CD14-positive monocyte (primary cell): ENCODE results near the gene CCDC167. TPM values are rescaled to one million over a fixed set of nuclear protein-coding genes. Genes with fewer than 3 reads are reported as not detected.

Experiments used
- DNase-seq, 3 donors: peaks; one replicate each; pipeline ENCODE4 v3.0.0-alpha.2; 2011 to 2022
- H2AFZ ChIP-seq: 2 replicates; pipeline ENCODE4 v1.6.0; 2012; ENCODE audit warnings: mild to moderate bottlenecking, low read depth, low read length, inconsistent platforms; ENCODE audit not compliant: insufficient read depth, poor library complexity, severe bottlenecking
- H3K27ac ChIP-seq, 2 donors: 1 replicate in 1 of 2; 2 replicates in 1 of 2; pipeline ENCODE4 v1.5.1; 2012 to 2013; ENCODE audit warnings: low read length in 2 of 2, control low read depth in 1 of 2, inconsistent platforms in 1 of 2, low read depth in 1 of 2, mild to moderate bottlenecking in 1 of 2
- H3K27me3 ChIP-seq, 2 donors: one replicate each; pipeline versions ENCODE4 v1.6.0 to v1.6.1; 2011 to 2013; ENCODE audit warnings: low read length in 2 of 2; ENCODE audit not compliant: control insufficient read depth in 2 of 2, insufficient read depth in 2 of 2
- H3K36me3 ChIP-seq, 2 donors: replicated peaks in 1 of 2; 1 replicate in 1 of 2; 2 replicates in 1 of 2; pipeline versions ENCODE4 v1.5.1 to v1.6.1; 2012 to 2013; ENCODE audit warnings: low read length in 2 of 2, control low read depth in 1 of 2, inconsistent platforms in 1 of 2, mild to moderate bottlenecking in 1 of 2; ENCODE audit not compliant: insufficient read depth in 2 of 2, control insufficient read depth in 1 of 2
- H3K4me1 ChIP-seq, 2 donors: 1 replicate in 1 of 2; 2 replicates in 1 of 2; pipeline versions ENCODE4 v1.5.1 to v1.6.1; 2012 to 2013; ENCODE audit warnings: low read length in 2 of 2, control low read depth in 1 of 2, inconsistent platforms in 1 of 2, mild to moderate bottlenecking in 1 of 2, moderate library complexity in 1 of 2; ENCODE audit not compliant: insufficient read depth in 2 of 2, control insufficient read depth in 1 of 2
- H3K4me2 ChIP-seq: replicated peaks from 2 replicates; pipeline ENCODE3; 2012; ENCODE audit warnings: low read length, moderate library complexity, mild to moderate bottlenecking; ENCODE audit not compliant: poor library complexity, severe bottlenecking; ENCODE audit errors: extremely low read depth
- H3K4me3 ChIP-seq, 3 experiments: fragments of 200-600 bp in 1 of 3; sonication (generic) in 1 of 3; replicated peaks in 1 of 3; 1 replicate in 2 of 3; 2 replicates in 1 of 3; pipeline ENCODE4 v1.5.1; 2011 to 2013; ENCODE audit warnings: low read length in 3 of 3, mild to moderate bottlenecking in 3 of 3, control low read depth in 2 of 3, low read depth in 2 of 3, inconsistent platforms in 1 of 3, moderate library complexity in 1 of 3
- H3K79me2 ChIP-seq: 2 replicates; pipeline ENCODE4 v1.6.0; 2012; ENCODE audit warnings: mild to moderate bottlenecking, control low read depth, inconsistent platforms, low read length, moderate library complexity; ENCODE audit not compliant: insufficient read depth
- H3K9ac ChIP-seq: 2 replicates; pipeline ENCODE4 v1.6.0; 2017; ENCODE audit warnings: low read length, mild to moderate bottlenecking; ENCODE audit not compliant: insufficient read depth, poor library complexity, severe bottlenecking
- H3K9me3 ChIP-seq, 2 donors: replicated peaks in 1 of 2; 1 replicate in 1 of 2; 2 replicates in 1 of 2; pipeline versions ENCODE4 v1.5.1 to v1.6.1; 2012 to 2013; ENCODE audit warnings: low read length in 2 of 2, control low read depth in 1 of 2; ENCODE audit not compliant: control insufficient read depth in 1 of 2, insufficient read depth in 1 of 2
- H4K20me1 ChIP-seq: 2 replicates; pipeline ENCODE4 v1.6.0; 2012; ENCODE audit warnings: mild to moderate bottlenecking, low read length, control low read depth, moderate library complexity; ENCODE audit not compliant: insufficient read depth
- H3K27ac Mint-ChIP-seq, 7 donors: one replicate each; pipeline ENCODE4 v1.8.0; 2020; ENCODE audit warnings: mild to moderate bottlenecking in 7 of 7, mixed read lengths in 7 of 7, moderate library complexity in 6 of 7, inconsistent platforms in 2 of 7
- H3K27me3 Mint-ChIP-seq, 3 donors: one replicate each; pipeline ENCODE4 v1.8.0; 2021 to 2022; ENCODE audit warnings: low read depth in 3 of 3, mild to moderate bottlenecking in 3 of 3, mixed read lengths in 3 of 3, moderate library complexity in 3 of 3, inconsistent platforms in 1 of 3
- H3K36me3 Mint-ChIP-seq, 2 donors: one replicate each; pipeline ENCODE4 v1.8.0; 2020; ENCODE audit warnings: mixed read lengths in 2 of 2, inconsistent platforms in 1 of 2, mild to moderate bottlenecking in 1 of 2
- H3K4me1 Mint-ChIP-seq: one replicate; pipeline ENCODE4 v1.8.0; 2020; ENCODE audit warnings: mild to moderate bottlenecking, mixed read lengths
- H3K4me3 Mint-ChIP-seq, 2 donors: one replicate each; pipeline ENCODE4 v1.8.0; 2020; ENCODE audit warnings: mild to moderate bottlenecking in 2 of 2, mixed read lengths in 2 of 2, moderate library complexity in 1 of 2
- H3K9me3 Mint-ChIP-seq, 7 donors: one replicate each; pipeline ENCODE4 v1.8.0; 2020 to 2022; ENCODE audit warnings: mixed read lengths in 7 of 7, mild to moderate bottlenecking in 6 of 7, moderate library complexity in 6 of 7, inconsistent platforms in 2 of 7
- CTCF ChIP-seq: fragments of 200-600 bp; IDR thresholded peaks from one replicate; pipeline ENCODE4 v1.8.0; 2022; ENCODE audit warnings: antibody characterized with exemption, mild to moderate bottlenecking
- WGBS: methylation state at CpG from one replicate; pipeline ENCODE4 v1.1.5; 2013; ENCODE audit warnings: missing lambda C conversion rate; ENCODE audit not compliant: insufficient coverage; 5-methylcytosine and 5-hydroxymethylcytosine counted together
- intact Hi-C, 2 donors: fragments of 100-400 bp; cut with micrococcal nuclease; formaldehyde crosslinking; loops; one replicate each; pipeline versions ENCODE4 v1.15.0 to v1.15.1; 2023
- polyA plus RNA-seq, 3 donors: library from polyadenylated mRNA; depleted of rRNA in 1 of 3; unstranded in 2 of 3; stranded (reverse) in 1 of 3; fragments of 300-500 nt in 2 of 3; fragments of >200 nt in 1 of 3; fragmentation: Illumina TruSeq in 2 of 3; gene quantifications; 1 replicate in 2 of 3; 2 replicates in 1 of 3; pipeline ENCODE4 v1.2.3, GENCODE V29; 2012 to 2021

Gene CCDC167
- polyA plus RNA-seq, 3 donors, result 12.5 to 22.9 (median 20.7) TPM

- peaks cover 28 to 60% (median 29%) of the 10 kb centered on the region in 3 donors for H3K27me3 Mint-ChIP-seq
- no peak for TF ChIP-seq CTCF
- H3K27ac Mint-ChIP-seq, result no peak overlapping the region
- no peak overlapping the region for H3K4me2 ChIP-seq
- H3K36me3 ChIP-seq, result no peaks in the 10 kb centered on the region
- H3K4me1 Mint-ChIP-seq, result peaks cover 29% of the 10 kb centered on the region
- H4K20me1 ChIP-seq, result no peaks in the 10 kb centered on the region
- H3K9ac ChIP-seq, result no peak overlapping the region
- H3K9me3 Mint-ChIP-seq, result peaks cover 0 to 5% (median 0%) of the 10 kb centered on the region in 7 donors
- H3K4me1 ChIP-seq, result peaks cover 11 to 20% of the 10 kb centered on the region in 2 donors
- no peaks in the 10 kb centered on the region for H3K36me3 Mint-ChIP-seq
- H3K9me3 ChIP-seq, result no peaks in the 10 kb centered on the region
- H3K27ac ChIP-seq, result no peak overlapping the region
- H3K4me3 Mint-ChIP-seq, result peak overlapping the region in 1 of 2 donors; percentile 65
- intact Hi-C loops, result no loop called here
- 83% methylated on average over 5 of the region's 9 CpGs for WGBS
- DNase-seq, result no peak
- peak overlapping the region; percentile 73 for H2AFZ ChIP-seq
- no peak overlapping the region for H3K4me3 ChIP-seq
- peaks cover 0 to 12% of the 10 kb centered on the region in 2 donors for H3K27me3 ChIP-seq
- no peaks in the 10 kb centered on the region for H3K79me2 ChIP-seq
These were observed 16.0 kb upstream of the CCDC167 start for GRCh38 chr6:37515712-37516075.

GRCh38 chr6:37514837-37515236 lies 15.1 kb upstream of the CCDC167 start:
- H3K36me3 Mint-ChIP-seq, result no peaks in the 10 kb centered on the region
- no peaks in the 10 kb centered on the region for H4K20me1 ChIP-seq
- H3K4me1 Mint-ChIP-seq, result peaks cover 29% of the 10 kb centered on the region
- no peak overlapping the region for H3K4me2 ChIP-seq
- H3K4me3 Mint-ChIP-seq, result peak overlapping the region in 1 of 2 donors; percentile 52
- H3K27me3 Mint-ChIP-seq, result peaks cover 29 to 54% (median 30%) of the 10 kb centered on the region in 3 donors
- no peak overlapping the region for H3K4me3 ChIP-seq
- no peak overlapping the region for H3K9ac ChIP-seq
- TF ChIP-seq CTCF, result no peak
- H3K27ac ChIP-seq, result no peak overlapping the region
- peaks cover 0 to 12% of the 10 kb centered on the region in 2 donors for H3K27me3 ChIP-seq
- no peaks in the 10 kb centered on the region for H3K9me3 ChIP-seq
- no peak overlapping the region for H2AFZ ChIP-seq
- no peak overlapping the region for H3K27ac Mint-ChIP-seq
- H3K9me3 Mint-ChIP-seq, result peaks cover 0 to 5% (median 0%) of the 10 kb centered on the region in 7 donors
- 69% methylated on average over 4 of the region's 7 CpGs for WGBS
- H3K36me3 ChIP-seq, result no peaks in the 10 kb centered on the region
- no peak for DNase-seq
- intact Hi-C loops, result no loop called here
- no peaks in the 10 kb centered on the region for H3K79me2 ChIP-seq
- peaks cover 11 to 20% of the 10 kb centered on the region in 2 donors for H3K4me1 ChIP-seq
